Cerebellar nuclear complex (tissue), 1 donor: ENCODE data around the gene PDE4D.

ENCODE experiments used
- DNase-seq, 2 experiments: peaks; one replicate each; lab custom pipeline; 2025; lab: John Stamatoyannopoulos, UW

Gene PDE4D

DNA sequence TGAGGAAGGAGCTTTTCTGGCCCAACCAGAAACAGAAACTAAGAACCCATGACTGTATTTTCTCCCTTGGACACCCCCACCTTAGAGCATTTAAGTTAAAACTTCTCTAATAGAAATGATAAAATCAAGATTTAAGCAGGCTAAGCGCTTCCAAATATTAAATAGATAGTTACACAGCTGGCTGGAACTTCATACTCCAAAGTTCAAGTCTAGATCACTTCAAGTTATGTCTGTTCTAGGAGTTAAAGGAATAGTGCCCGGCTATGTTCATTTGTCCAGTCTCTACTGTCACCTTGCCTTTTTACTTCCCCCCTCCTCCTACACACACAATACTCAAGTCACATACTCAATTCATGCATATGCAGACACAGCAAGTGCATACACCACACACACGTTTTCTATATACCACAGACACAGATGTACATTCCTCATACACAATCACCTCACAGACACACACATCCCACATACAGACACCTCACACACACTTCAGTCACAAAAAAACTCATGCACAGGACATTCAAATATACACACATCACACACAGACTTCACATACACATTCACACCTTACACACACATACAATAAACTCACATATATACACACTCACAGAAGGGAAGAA, 237.7 kb downstream of the PDE4D start:
- no peak for DNase-seq

DNA sequence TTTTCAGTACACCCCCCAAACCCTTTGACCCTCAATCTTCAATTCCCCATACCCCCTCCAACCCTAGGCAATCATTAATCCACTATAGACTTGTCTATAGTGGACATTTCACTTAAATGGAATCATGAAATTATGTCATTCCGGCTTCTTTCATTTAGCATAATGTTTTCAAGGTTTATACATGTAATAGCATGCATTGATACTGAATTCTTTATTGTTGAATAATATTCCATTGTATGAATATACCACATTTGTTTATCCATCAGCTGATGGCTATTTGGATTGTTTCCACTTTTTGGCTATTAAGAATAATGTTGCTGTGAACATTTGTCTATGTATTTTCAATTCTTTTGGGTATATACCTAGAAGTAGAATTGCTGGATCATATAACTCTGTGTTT, 238.8 kb downstream of the PDE4D start:
- DNase-seq: no peak

- no peak for DNase-seq
Observed at GRCh38 chr5:59652449-59652848, 241.1 kb downstream of the PDE4D start.

- DNase-seq: no peak
Observed at GRCh38 chr5:59648949-59649921, 244.3 kb downstream of the PDE4D start.

GRCh38 chr5:59648038-59648831, 245.3 kb downstream of the PDE4D start:
- DNase-seq: no peak

DNA sequence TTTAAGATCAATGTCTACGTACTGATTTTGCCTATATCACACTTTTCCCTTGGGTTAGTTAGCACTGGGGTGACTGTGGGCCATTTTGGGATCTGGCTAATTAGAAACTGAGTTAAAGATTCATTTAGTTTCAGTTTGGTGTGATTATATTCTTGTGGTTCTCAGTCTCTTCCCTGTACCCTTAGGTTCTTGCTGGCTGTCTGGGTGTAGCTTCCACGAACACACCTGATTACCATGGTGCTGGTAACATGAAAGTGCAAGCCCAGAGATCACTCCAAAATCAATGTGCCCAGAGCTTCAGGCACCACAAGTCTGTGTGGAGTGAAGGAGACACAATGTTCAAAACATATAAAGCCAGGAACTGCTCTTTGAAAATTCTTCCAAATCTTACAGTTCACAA, 248.1 kb downstream of the PDE4D start:
- no peak for DNase-seq

GRCh38 chr5:59640411-59640810, 253.1 kb downstream of the PDE4D start:
- no peak for DNase-seq

DNA sequence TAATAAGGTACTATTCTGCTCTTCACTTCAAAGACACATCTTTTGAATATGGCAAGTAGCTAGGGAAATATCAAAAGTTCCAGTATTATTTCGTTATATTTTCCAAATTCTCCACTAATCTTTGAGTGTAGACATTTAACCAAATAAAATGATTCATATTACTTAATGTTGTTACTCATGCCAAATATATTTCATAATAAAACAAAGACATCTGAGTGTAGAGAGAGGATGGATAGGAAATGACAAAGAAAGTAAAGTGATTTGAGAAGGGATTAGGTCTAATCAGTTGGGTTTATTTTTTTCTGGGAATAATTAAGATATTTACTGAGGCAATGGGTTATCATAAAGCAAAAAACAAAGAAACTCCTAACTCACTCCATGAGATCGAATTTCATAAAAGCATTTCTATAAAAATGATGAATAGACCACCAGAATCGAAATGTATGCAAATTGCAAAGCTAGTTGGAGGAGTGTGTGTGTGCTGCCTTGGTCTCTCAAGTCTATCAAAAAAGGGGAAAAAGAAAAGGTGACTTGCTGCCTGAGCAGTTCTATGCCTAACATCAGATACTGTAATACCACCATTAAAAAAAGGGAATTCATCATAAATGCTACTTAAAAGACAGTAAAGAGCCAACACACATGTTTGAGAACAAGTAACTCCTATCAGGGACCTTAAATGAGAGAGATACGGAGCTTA, 255.5 kb downstream of the PDE4D start:
- no peak for DNase-seq

GRCh38 chr5:59629561-59629960, 264.0 kb downstream of the PDE4D start:
- no peak for DNase-seq

- no peak for DNase-seq
Observed at GRCh38 chr5:59628062-59628828, 265.3 kb downstream of the PDE4D start.

GRCh38 chr5:59624898-59625297, 268.6 kb downstream of the PDE4D start:
- no peak for DNase-seq

GRCh38 chr5:59622848-59623247, 270.7 kb downstream of the PDE4D start:
- DNase-seq: no peak

DNA sequence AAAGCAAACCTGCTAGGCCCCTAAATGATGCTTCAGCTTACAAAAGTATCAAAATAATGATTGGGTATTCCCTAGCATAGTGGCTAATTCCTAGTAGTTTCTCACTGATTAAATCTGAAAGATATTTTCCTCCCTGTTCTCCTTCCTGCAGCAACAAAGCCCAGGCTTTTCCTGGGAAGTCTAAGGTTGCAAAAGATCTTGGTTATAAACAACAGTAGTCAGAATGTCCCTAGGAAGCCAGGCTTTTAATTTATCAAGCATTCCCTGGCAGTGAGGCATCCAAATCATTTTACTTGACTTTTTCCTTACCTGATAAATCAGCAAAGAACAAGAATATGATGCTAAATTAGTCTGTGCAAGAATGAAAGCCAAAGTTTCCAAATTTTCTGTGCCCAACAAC, 272.0 kb downstream of the PDE4D start:
- DNase-seq: no peak

DNA sequence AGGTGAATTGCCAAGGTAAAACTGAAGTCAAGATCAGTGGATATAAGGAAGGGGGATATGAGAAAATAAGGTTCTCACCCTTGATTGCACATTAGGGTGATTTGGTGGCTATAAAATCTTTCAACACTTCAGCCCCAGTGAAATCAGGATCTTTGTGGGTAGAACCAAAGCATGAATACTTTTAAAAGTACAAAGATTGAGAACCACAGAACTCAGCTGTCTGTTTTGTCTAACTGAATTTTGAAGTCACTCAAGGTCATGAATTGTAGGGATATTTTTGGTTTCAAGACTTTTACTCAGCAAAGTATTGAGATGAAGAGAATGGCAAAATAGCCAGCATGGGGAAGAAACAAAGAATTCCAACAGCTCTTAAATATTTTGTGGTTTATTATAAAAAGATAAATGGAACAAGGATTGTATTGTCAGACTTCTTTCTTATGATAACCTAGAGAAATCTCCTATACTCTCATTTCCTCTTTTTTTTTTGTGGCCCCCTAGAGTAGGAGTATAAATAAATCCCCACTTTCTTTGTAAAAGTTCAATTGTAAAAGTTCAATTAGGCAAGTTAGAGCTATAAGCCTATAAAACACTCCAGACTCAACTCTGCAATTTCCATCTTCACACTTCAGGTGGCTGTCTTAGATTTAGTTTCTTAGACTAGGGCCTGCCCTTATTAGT, 272.9 kb downstream of the PDE4D start:
- no peak for DNase-seq

- no peak for DNase-seq
Observed at GRCh38 chr5:59618644-59619043, 274.9 kb downstream of the PDE4D start.

GRCh38 chr5:59617186-59617771, 276.2 kb downstream of the PDE4D start:
- no peak for DNase-seq

DNA sequence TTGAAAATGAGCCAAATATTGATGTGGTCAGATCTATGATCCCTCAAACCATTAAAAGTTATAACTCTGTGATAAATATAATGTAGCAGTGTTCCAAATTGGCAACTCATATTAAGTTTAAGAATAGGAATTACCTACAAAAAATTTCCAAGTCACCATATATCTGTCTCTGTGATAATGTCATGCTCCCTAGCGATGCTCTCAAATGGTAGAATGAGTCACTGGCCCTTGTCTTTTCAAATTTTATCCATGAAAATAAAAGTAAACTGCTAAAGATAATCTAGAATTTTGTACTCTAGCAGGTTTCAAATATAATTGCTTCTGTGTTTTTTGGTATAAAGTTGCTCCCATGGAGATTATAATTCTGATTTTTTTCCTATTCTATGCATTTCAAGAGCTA, 277.1 kb downstream of the PDE4D start:
- no peak for DNase-seq

- DNase-seq: no peak
Observed at GRCh38 chr5:59615272-59615671, 278.3 kb downstream of the PDE4D start.

GRCh38 chr5:59609501-59610265, 283.8 kb downstream of the PDE4D start:
- no peak for DNase-seq
